GM12878 (cell line): ENCODE data around the gene LSM7. TPM values are rescaled to one million over a fixed set of nuclear protein-coding genes. Genes with fewer than 3 reads are reported as not detected.

Experiments
- ATAC-seq: fragments of 200-7000 bp; cut with Tn5 transposase; 3 replicates; pipeline ENCODE4 v1.9.1; 2020; ENCODE audit warnings: mild to moderate bottlenecking, moderate library complexity
- BruUV-seq: library from RNA; stranded (reverse); fragments of 400-500 nt; replicated peaks from 2 replicates; lab custom pipeline; 2021; lab: Mats Ljungman, UMichigan
- CTCF ChIA-PET: fragments of 300-600 bp; sonication (Branson Sonifier 250); formaldehyde crosslinking; extraction: SDS; loops from one replicate; lab custom pipeline; 2021; ENCODE audit warnings: inconsistent platforms; lab: Yijun Ruan, JAX
- POLR2A ChIA-PET: fragments of 350-600 bp; formaldehyde crosslinking; extraction: SDS; loops from one replicate; lab custom pipeline; 2021; ENCODE audit warnings: inconsistent platforms; lab: Charles Lee
- RAD21 ChIA-PET: fragments of 300-600 bp; sonication (Branson Sonifier 250); formaldehyde crosslinking; loops from one replicate; lab custom pipeline; 2023; ENCODE audit warnings: antibody characterized with exemption; ENCODE audit not compliant: unreplicated experiment; lab: Charles Lee
- SMC1A ChIA-PET: fragments of 300-600 bp; sonication (Branson Sonifier 250); formaldehyde crosslinking; loops from one replicate; lab custom pipeline; 2023; ENCODE audit not compliant: unreplicated experiment, uncharacterized antibody; lab: Charles Lee
- DNase-seq: peaks from one replicate; pipeline ENCODE4 v3.0.0-alpha.2; 2011; ENCODE audit warnings: low read depth, low spot score
- FAIRE-seq: peaks from 3 replicates; lab custom pipeline; 2011; peaks lifted over from hg19 to GRCh38; lab: Jason Lieb, UNC
- H2AFZ ChIP-seq: 2 replicates; pipeline ENCODE4 v1.6.0; 2011; ENCODE audit warnings: low read depth, low read length, control low read depth; ENCODE audit not compliant: control insufficient read depth
- H3K27ac ChIP-seq: 2 replicates; pipeline ENCODE4 v1.5.1; 2011; ENCODE audit warnings: control low read depth; ENCODE audit not compliant: control insufficient read depth, insufficient read depth
- H3K27me3 ChIP-seq, 2 experiments: replicated peaks in 1 of 2; 2 replicates each; pipeline versions ENCODE4 v1.6.0 to v1.6.1; 2011; ENCODE audit warnings: low read length in 1 of 2; ENCODE audit not compliant: control insufficient read depth in 2 of 2, insufficient read depth in 2 of 2
- H3K36me3 ChIP-seq, 2 experiments: 2 replicates each; pipeline ENCODE4 v1.5.1; 2011; ENCODE audit warnings: low read length in 1 of 2; ENCODE audit not compliant: control insufficient read depth in 2 of 2, insufficient read depth in 2 of 2
- H3K4me1 ChIP-seq: 2 replicates; pipeline ENCODE4 v1.6.1; 2011; ENCODE audit warnings: mild to moderate bottlenecking, low read length, moderate library complexity, mixed read lengths; ENCODE audit not compliant: control insufficient read depth, insufficient read depth
- H3K4me2 ChIP-seq: 2 replicates; pipeline ENCODE4 v1.6.0; 2011; ENCODE audit warnings: control low read depth; ENCODE audit not compliant: control insufficient read depth, insufficient read depth
- H3K4me3 ChIP-seq: fragments of 200-600 bp; sonication (generic); 2 replicates; pipeline ENCODE4 v1.5.1; 2016
- H3K79me2 ChIP-seq: 2 replicates; pipeline ENCODE4 v1.6.0; 2011; ENCODE audit warnings: low read length; ENCODE audit not compliant: control insufficient read depth, insufficient read depth
- H3K9ac ChIP-seq: 2 replicates; pipeline ENCODE4 v1.8.0; 2011; ENCODE audit warnings: low read length, control low read depth, mixed read lengths; ENCODE audit not compliant: control insufficient read depth, insufficient read depth
- H3K9me3 ChIP-seq: replicated peaks from 3 replicates; pipeline ENCODE4 v1.5.1; 2011; ENCODE audit warnings: mild to moderate bottlenecking, low read length; ENCODE audit not compliant: control insufficient read depth, insufficient read depth
- H4K20me1 ChIP-seq: 2 replicates; pipeline ENCODE4 v1.6.0; 2011; ENCODE audit not compliant: control insufficient read depth, insufficient read depth
- CTCF ChIP-seq, 3 experiments: IDR thresholded peaks in 2 of 3; conservative IDR thresholded peaks in 1 of 3; 2 replicates each; pipeline ENCODE4 v1.5.1; 2011; ENCODE audit warnings: low read depth in 3 of 3, low read length in 3 of 3, mild to moderate bottlenecking in 3 of 3, control low read depth in 2 of 3, moderate library complexity in 2 of 3, inconsistent platforms in 1 of 3, mixed read lengths in 1 of 3; ENCODE audit not compliant: control insufficient read depth in 2 of 3, insufficient read depth in 1 of 3; ENCODE audit errors: extremely low read depth in 1 of 3
- HCFC1 ChIP-seq: fragments of 150-350 bp; IDR thresholded peaks from 2 replicates; pipeline ENCODE4 v1.6.1; 2014; ENCODE audit warnings: low read length
- LARP7 ChIP-seq: fragments of 450-650 bp; IDR thresholded peaks from 2 replicates; pipeline ENCODE4 v1.6.1; 2017; ENCODE audit warnings: mild to moderate bottlenecking
- NFXL1 ChIP-seq: fragments of 450-650 bp; IDR thresholded peaks from 2 replicates; pipeline ENCODE4 v1.6.1; 2017; ENCODE audit warnings: antibody characterized with exemption, mild to moderate bottlenecking, borderline replicate concordance
- PKNOX1 ChIP-seq: fragments of 450-650 bp; IDR thresholded peaks from 2 replicates; pipeline ENCODE4 v1.6.1; 2016; ENCODE audit warnings: mild to moderate bottlenecking
- RAD51 ChIP-seq: fragments of 450-650 bp; IDR thresholded peaks from 2 replicates; pipeline ENCODE4 v1.6.1; 2016; ENCODE audit warnings: moderate library complexity, mild to moderate bottlenecking, inconsistent platforms
- USF1 ChIP-seq: IDR thresholded peaks from 2 replicates; pipeline ENCODE4 v1.6.1; 2011; ENCODE audit warnings: borderline replicate concordance, low read depth, mild to moderate bottlenecking, moderate library complexity, mixed read lengths, low read length; ENCODE audit not compliant: insufficient read depth; ENCODE audit errors: extremely low read length
- WGBS: methylation state at CpG from one replicate; pipeline ENCODE4 v1.1.6; 2016; ENCODE audit warnings: low lambda C conversion rate; ENCODE audit not compliant: insufficient replicate concordance, insufficient coverage; ENCODE audit errors: missing lambda C conversion rate; 5-methylcytosine and 5-hydroxymethylcytosine counted together
- in situ Hi-C: fragments of 300-500 bp; cut with MboI; formaldehyde crosslinking; loops from 9 replicates; pipeline ENCODE4 v1.14.3; 2018; ENCODE audit warnings: mixed read lengths
- intact Hi-C: fragments of 100-400 bp; cut with micrococcal nuclease; formaldehyde crosslinking; loops from one replicate; pipeline ENCODE4 v1.14.2; 2022; ENCODE audit not compliant: unreplicated experiment
- polyA plus RNA-seq, 11 experiments: library from polyadenylated mRNA; depleted of rRNA in 4 of 11; unstranded in 6 of 11; stranded (reverse) in 5 of 11; fragments of >200 nt; fragmentation: Nextera tagmentation in 4 of 11; fragmentation: Illumina TruSeq in 1 of 11; extraction: Ambion mirVana in 4 of 11; extraction: Trizol in 1 of 11; gene quantifications; 1 replicate in 1 of 11; 2 replicates in 10 of 11; pipeline versions ENCODE4 v1.2.1 to v1.2.3, GENCODE V29; 2011 to 2016; ENCODE audit warnings: inconsistent platforms in 2 of 11, missing spikeins in 2 of 11, low read depth in 1 of 11
- total RNA-seq, 4 experiments: library from RNA; depleted of rRNA in 3 of 4; stranded (reverse); fragments of >200 nt in 3 of 4; fragmentation: Illumina TruSeq in 1 of 4; extraction: Trizol in 1 of 4; gene quantifications; 2 replicates each; pipeline versions ENCODE4 v1.2.1 to v1.2.3, GENCODE V29; 2013 to 2021

The LSM7 gene
- total and polyA plus RNA-seq, 10 of the 15 experiments (the other 5 are each of a cell fraction or from before 2014, with no cell fraction given), result 24.4 to 424 (median 217) TPM

GRCh38 chr19:2372076-2372612 lies 43.8 kb upstream of the LSM7 start:
- no TSS peak for BruUV-seq
- H3K79me2 ChIP-seq, result no peaks in the 10 kb centered on the region
- SMC1A ChIA-PET, result no interaction called here
- H3K27me3 ChIP-seq, result no peaks in the 10 kb centered on the region
- CTCF ChIA-PET, result interaction anchor here (1.0 kb wide), 1 partner anchor 276 kb away, joined by 3 read pairs; no protein-coding TSS in a partner anchor
- 43% methylated on average over 11 of the region's 11 CpGs for WGBS
- POLR2A ChIA-PET, result no interaction called here
- RAD21 ChIA-PET, result interaction anchor here (0.6 kb wide), 1 partner anchor 80 kb away, joined by 3 read pairs; no protein-coding TSS in a partner anchor
- H4K20me1 ChIP-seq, result no peaks in the 10 kb centered on the region
- H3K4me1 ChIP-seq, result no peaks in the 10 kb centered on the region
- ATAC-seq, result no peak
- intact Hi-C loops, result no loop called here
- H2AFZ ChIP-seq, result no peak overlapping the region
- TF ChIP-seq RAD51, result no peak
- no peak for TF ChIP-seq PKNOX1
- TF ChIP-seq NFXL1, result no peak
- no peak for TF ChIP-seq CTCF (IDR thresholded peaks at IDR 0.05 in 2 of 3, conservative IDR thresholded peaks at IDR 0.05 in 1 of 3; ENCODE audit: control insufficient read depth in 2 of 3, extremely low read depth in 1 of 3, insufficient read depth in 1 of 3, low read depth in 3 of 3, low read length in 3 of 3)
- TF ChIP-seq HCFC1, result no peak
- TF ChIP-seq LARP7, result no peak
- TF ChIP-seq USF1, result no peak
- no peak for FAIRE-seq
- no peaks in the 10 kb centered on the region; the same call in 2 of the 3 replicates for H3K9me3 ChIP-seq
- no peak overlapping the region for H3K27ac ChIP-seq
- no peak overlapping the region for H3K4me3 ChIP-seq
- no peak for DNase-seq
- no peak overlapping the region for H3K4me2 ChIP-seq
- no peaks in the 10 kb centered on the region for H3K36me3 ChIP-seq
- no peak overlapping the region for H3K9ac ChIP-seq
- in situ Hi-C loops, result no loop called here
